ENCODE results near the gene GJA10. TPM values are rescaled to one million over a fixed set of nuclear protein-coding genes. Genes with fewer than 3 reads are reported as not detected.
A peak's percentile ranks its signal among the peaks of the same experiment; 100 is the strongest.

GJA10 gene
- polyA plus RNA-seq, 1 of the 3 experiments (the other 2 are of a cell fraction) = not detected

DNA sequence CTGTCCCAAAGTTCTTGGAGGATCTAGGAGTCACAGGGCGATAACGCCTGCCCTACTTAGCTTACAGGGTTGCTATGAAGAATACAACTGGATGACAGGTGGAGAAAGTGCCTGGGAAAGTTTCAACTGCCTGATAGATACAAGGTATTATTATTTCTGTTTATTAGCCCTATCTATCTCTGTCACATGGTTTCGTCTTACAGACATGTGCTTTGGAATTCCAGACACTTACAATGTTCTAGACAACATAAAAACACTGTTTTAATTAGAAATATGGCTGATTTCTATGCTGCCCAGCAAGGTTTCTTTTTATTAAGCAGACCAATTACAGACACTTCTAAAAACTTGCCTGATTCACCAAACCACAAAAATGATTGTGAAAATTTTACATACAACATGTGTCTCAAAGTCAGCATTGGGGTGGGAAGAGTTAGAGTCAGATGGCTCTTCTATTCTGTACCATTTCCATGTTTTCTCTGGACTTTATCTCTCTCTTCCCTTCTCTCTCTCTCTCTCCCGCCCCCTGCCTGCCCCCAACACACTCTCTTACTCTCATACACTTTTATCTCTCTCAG is 50.0 kb downstream of the GJA10 start:
- no peak overlapping the region for H3K4me2 ChIP-seq
- TF ChIP-seq, protein P1, sequence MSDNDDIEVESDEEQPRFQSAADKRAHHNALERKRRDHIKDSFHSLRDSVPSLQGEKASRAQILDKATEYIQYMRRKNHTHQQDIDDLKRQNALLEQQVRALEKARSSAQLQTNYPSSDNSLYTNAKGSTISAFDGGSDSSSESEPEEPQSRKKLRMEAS (IDR thresholded peaks at IDR 0.05; ENCODE audit: low read depth) = no peak
- H4K20me1 ChIP-seq (ENCODE audit: insufficient read depth) = no peaks in the 10 kb centered on the region
- no peak overlapping the region for H3K27ac ChIP-seq (ENCODE audit: low read depth in 2 of 2, low read length in 1 of 2)
- WGBS (ENCODE audit: low lambda C conversion rate) = 72% methylated on average over 4 of the region's 4 CpGs
- H3K27me3 ChIP-seq (ENCODE audit: insufficient read depth) = no peaks in the 10 kb centered on the region
- H3K9ac ChIP-seq = no peak overlapping the region
- H3F3A ChIP-seq (replicated peaks; ENCODE audit: insufficient read depth) = no peaks in the 10 kb centered on the region
- H3K4me1 ChIP-seq (ENCODE audit: control insufficient read depth in 1 of 2, insufficient read depth in 2 of 2, low read depth in 1 of 2, low read length in 1 of 2) = peaks cover 0 to 8% of the 10 kb centered on the region in 2 experiments; a peak in 1 of 4 replicates
- no peaks in the 10 kb centered on the region for H3K79me2 ChIP-seq (ENCODE audit: insufficient read depth)
- no peaks in the 10 kb centered on the region for H3K9me3 ChIP-seq
- DNase-seq = no peak
- H3K4me3 ChIP-seq (ENCODE audit: low read depth in 2 of 2, low read length in 1 of 2) = no peak overlapping the region
- CTCF ChIA-PET = interaction anchor here (0.9 to 6.3 kb wide), 7 partner anchors 10 to 533 kb away, joined by 3 to 169 read pairs (median 3); no protein-coding TSS in a partner anchor
- POLR2A ChIA-PET = no interaction called here
- no peaks in the 10 kb centered on the region for H3K9me2 ChIP-seq
- no peaks in the 10 kb centered on the region for H3K36me3 ChIP-seq (replicated peaks in 1 of 2; ENCODE audit: control insufficient read depth in 1 of 2, insufficient read depth in 2 of 2, low read length in 1 of 2)
- H2AFZ ChIP-seq (ENCODE audit: low read depth) = no peak overlapping the region

DNA sequence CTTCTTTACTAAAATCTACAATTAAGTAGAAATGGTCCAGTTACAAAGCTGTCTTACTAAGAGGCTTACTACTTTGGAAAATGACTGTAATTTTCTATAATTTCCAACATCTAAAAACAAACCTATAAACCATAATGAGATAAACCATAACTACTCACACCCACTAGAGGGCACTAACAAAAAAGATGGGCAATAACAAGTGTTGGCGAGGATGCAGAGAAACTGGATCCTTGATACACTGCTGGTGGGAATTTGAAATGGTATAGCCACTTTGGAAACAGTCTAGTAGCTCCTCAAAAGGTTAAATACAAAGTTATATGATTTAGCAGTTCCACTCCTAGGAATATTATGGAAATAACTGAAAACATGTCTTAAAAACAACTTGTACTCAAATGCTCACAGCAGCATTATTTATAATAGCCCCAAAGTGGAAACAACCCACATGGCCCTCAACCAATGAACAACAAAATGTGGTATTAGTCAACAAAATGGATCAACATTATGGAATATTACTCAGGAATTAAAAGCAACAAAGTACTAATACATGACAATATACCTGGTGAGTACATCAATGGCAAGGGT is 50.6 kb downstream of the GJA10 start:
- TF ChIP-seq MEF2A (IDR thresholded peaks at IDR 0.05; ENCODE audit: borderline replicate concordance, low read depth) = no peak
- no peak for TF ChIP-seq FOXM1 (IDR thresholded peaks at IDR 0.05; ENCODE audit: low read depth)
- TF ChIP-seq, protein P2, sequence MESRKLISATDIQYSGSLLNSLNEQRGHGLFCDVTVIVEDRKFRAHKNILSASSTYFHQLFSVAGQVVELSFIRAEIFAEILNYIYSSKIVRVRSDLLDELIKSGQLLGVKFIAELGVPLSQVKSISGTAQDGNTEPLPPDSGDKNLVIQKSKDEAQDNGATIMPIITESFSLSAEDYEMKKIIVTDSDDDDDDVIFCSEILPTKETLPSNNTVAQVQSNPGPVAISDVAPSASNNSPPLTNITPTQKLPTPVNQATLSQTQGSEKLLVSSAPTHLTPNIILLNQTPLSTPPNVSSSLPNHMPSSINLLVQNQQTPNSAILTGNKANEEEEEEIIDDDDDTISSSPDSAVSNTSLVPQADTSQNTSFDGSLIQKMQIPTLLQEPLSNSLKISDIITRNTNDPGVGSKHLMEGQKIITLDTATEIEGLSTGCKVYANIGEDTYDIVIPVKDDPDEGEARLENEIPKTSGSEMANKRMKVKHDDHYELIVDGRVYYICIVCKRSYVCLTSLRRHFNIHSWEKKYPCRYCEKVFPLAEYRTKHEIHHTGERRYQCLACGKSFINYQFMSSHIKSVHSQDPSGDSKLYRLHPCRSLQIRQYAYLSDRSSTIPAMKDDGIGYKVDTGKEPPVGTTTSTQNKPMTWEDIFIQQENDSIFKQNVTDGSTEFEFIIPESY (IDR thresholded peaks at IDR 0.05; ENCODE audit: borderline replicate concordance, low read depth) = no peak
- TF ChIP-seq YY1 (IDR thresholded peaks at IDR 0.05; ENCODE audit: low read depth) = no peak
- no peak for TF ChIP-seq JUND (IDR thresholded peaks at IDR 0.05)
- TF ChIP-seq SIN3A (IDR thresholded peaks at IDR 0.05; ENCODE audit: borderline replicate concordance, low read depth, low read length) = no peak
- TF ChIP-seq, protein P3, sequence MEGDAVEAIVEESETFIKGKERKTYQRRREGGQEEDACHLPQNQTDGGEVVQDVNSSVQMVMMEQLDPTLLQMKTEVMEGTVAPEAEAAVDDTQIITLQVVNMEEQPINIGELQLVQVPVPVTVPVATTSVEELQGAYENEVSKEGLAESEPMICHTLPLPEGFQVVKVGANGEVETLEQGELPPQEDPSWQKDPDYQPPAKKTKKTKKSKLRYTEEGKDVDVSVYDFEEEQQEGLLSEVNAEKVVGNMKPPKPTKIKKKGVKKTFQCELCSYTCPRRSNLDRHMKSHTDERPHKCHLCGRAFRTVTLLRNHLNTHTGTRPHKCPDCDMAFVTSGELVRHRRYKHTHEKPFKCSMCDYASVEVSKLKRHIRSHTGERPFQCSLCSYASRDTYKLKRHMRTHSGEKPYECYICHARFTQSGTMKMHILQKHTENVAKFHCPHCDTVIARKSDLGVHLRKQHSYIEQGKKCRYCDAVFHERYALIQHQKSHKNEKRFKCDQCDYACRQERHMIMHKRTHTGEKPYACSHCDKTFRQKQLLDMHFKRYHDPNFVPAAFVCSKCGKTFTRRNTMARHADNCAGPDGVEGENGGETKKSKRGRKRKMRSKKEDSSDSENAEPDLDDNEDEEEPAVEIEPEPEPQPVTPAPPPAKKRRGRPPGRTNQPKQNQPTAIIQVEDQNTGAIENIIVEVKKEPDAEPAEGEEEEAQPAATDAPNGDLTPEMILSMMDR (IDR thresholded peaks at IDR 0.05) = peak; percentile 59
- TF ChIP-seq TCF12 (IDR thresholded peaks at IDR 0.05) = no peak
- TF ChIP-seq RAD21 (IDR thresholded peaks at IDR 0.05; ENCODE audit: low read length) = peak; percentile 39; the same call in 1 of the 2 replicates
- DNase-seq = no peak
- Histone ChIP-seq H3F3A (replicated peaks; ENCODE audit: insufficient read depth) (no peaks in the 10 kb centered on the region), H3K4me3 (ENCODE audit: low read depth in 2 of 2, low read length in 1 of 2) (no peak overlapping the region), H4K20me1 (ENCODE audit: insufficient read depth) (no peaks in the 10 kb centered on the region), H3K9ac (no peak overlapping the region), H3K4me1 (ENCODE audit: control insufficient read depth in 1 of 2, insufficient read depth in 2 of 2, low read depth in 1 of 2, low read length in 1 of 2) (peaks cover 0 to 8% of the 10 kb centered on the region in 2 experiments; a peak in 1 of 4 replicates), H3K27me3 (ENCODE audit: insufficient read depth) (no peaks in the 10 kb centered on the region), H3K9me3 (no peaks in the 10 kb centered on the region), H3K79me2 (ENCODE audit: insufficient read depth) (no peaks in the 10 kb centered on the region), H3K9me2 (no peaks in the 10 kb centered on the region), H3K4me2 (no peak overlapping the region), H3K27ac (ENCODE audit: low read depth in 2 of 2, low read length in 1 of 2) (no peak overlapping the region), H2AFZ (ENCODE audit: low read depth) (no peak overlapping the region), H3K36me3 (replicated peaks in 1 of 2; ENCODE audit: control insufficient read depth in 1 of 2, insufficient read depth in 2 of 2, low read length in 1 of 2) (no peaks in the 10 kb centered on the region)
- POLR2A ChIA-PET = no interaction called here
- 50% methylated on average over 1 of the region's 1 CpG for WGBS (ENCODE audit: low lambda C conversion rate)
- CTCF ChIA-PET = interaction anchor here (0.7 to 6.3 kb wide), 6 partner anchors 12 to 533 kb away, joined by 3 to 169 read pairs (median 3); no protein-coding TSS in a partner anchor

Small RNA genes within 50 kb of the gene (small RNA-seq; reads per million reads assigned to genes)
- gene RF00019 = 0 reads per million in 7 experiments

Other genes starting within 250 kb of the GJA10 start
- 8.5 and 8.9 TPM in 2 replicates for gene MDN1, start 74.7 kb upstream of the GJA10 start, polyA plus RNA-seq (2012; rRNA removed)
- gene CASP8AP2, start 64.6 kb upstream of the GJA10 start, polyA plus RNA-seq (2012; rRNA removed) = 2.8 and 3.2 TPM in 2 replicates